Measurements from ENCODE around the gene TSNAX. TPM values are rescaled to one million over a fixed set of nuclear protein-coding genes. Genes with fewer than 3 reads are reported as not detected.

TSNAX gene
- total RNA-seq, 1 donor from 2014 or later = 61.0 TPM

- Mint-ChIP-seq H3K4me1 (peaks cover 10% of the 10 kb centered on the region), H3K27me3 (ENCODE audit: insufficient read depth, low read depth) (no peaks in the 10 kb centered on the region), H3K27ac (no peak overlapping the region), H3K9me3 (peaks cover 6% of the 10 kb centered on the region), H3K4me3 (no peak overlapping the region), H3K36me3 (no peaks in the 10 kb centered on the region)
- H3K4me3 ChIP-seq = no peak overlapping the region
- no peak for TF ChIP-seq EZH2 (IDR thresholded peaks at IDR 0.05)
- no peak for TF ChIP-seq CTCF (IDR thresholded peaks at IDR 0.05)
- TF ChIP-seq EZH2phosphoT487 (IDR thresholded peaks at IDR 0.05) = no peak
- H3K4me2 ChIP-seq = no peak overlapping the region
- no peak for DNase-seq (ENCODE audit: low spot score)
- H4K20me1 ChIP-seq (ENCODE audit: low read depth) = no peaks in the 10 kb centered on the region
- H3K27ac ChIP-seq = no peak overlapping the region
- no peaks in the 10 kb centered on the region for H3K4me1 ChIP-seq
- no peaks in the 10 kb centered on the region for H3K79me2 ChIP-seq (ENCODE audit: low read depth)
- peaks cover 35% of the 10 kb centered on the region for H3K27me3 ChIP-seq
- H3F3A ChIP-seq (ENCODE audit: low read depth) = no peaks in the 10 kb centered on the region
- H3K9me3 ChIP-seq (ENCODE audit: low read depth) = no peaks in the 10 kb centered on the region
- no peak overlapping the region for H2AFZ ChIP-seq (replicated peaks)
- H3K9ac ChIP-seq = no peak overlapping the region
- no peaks in the 10 kb centered on the region for H3K36me3 ChIP-seq
These were observed 85.2 kb downstream of the TSNAX start for GRCh38 chr1:231613419-231614349.

Other genes with a start within 250 kb of the TSNAX start
- 10.3 and 11.8 TPM in 2 replicates for gene EXOC8, start 190.8 kb upstream of the TSNAX start, total RNA-seq (ENCODE audit: low replicate concordance)
- 18.7 and 21.5 TPM in 2 replicates for gene SPRTN, start 190.4 kb upstream of the TSNAX start, total RNA-seq (ENCODE audit: low replicate concordance)
- 24.3 and 30.3 TPM in 2 replicates for gene EGLN1, start 106.4 kb upstream of the TSNAX start, total RNA-seq (ENCODE audit: low replicate concordance)
- gene DISC1, start 98.1 kb downstream of the TSNAX start, total RNA-seq (ENCODE audit: low replicate concordance) = 1.8 and 3.2 TPM in 2 replicates